Activated naive CD4-positive, alpha-beta T cell treated with anti-CD3 and anti-CD28 coated beads for 36 hours (primary cell): ENCODE results near the gene ETV6. TPM values are rescaled to one million over a fixed set of nuclear protein-coding genes. Genes with fewer than 3 reads are reported as not detected.

Source experiments
- CTCF ChIA-PET: fragments of 350-600 bp; sonication (Branson Sonifier 250); formaldehyde crosslinking; loops from one replicate; lab custom pipeline; 2021; ENCODE audit warnings: antibody characterized with exemption; lab: Charles Lee
- DNase-seq: peaks from one replicate; pipeline ENCODE4 v3.0.0-alpha.2; 2020
- H3K27ac Mint-ChIP-seq: one replicate; pipeline ENCODE4 v1.8.0; 2021; ENCODE audit warnings: mild to moderate bottlenecking, mixed read lengths
- H3K27me3 Mint-ChIP-seq: one replicate; pipeline ENCODE4 v1.8.0; 2021; ENCODE audit warnings: low read depth, mixed read lengths
- H3K36me3 Mint-ChIP-seq: one replicate; pipeline ENCODE4 v1.8.0; 2021; ENCODE audit warnings: low read depth, mixed read lengths
- H3K4me1 Mint-ChIP-seq: one replicate; pipeline ENCODE4 v1.8.0; 2021; ENCODE audit warnings: low read depth, mixed read lengths
- H3K4me3 Mint-ChIP-seq: one replicate; pipeline ENCODE4 v1.8.0; 2021; ENCODE audit warnings: mild to moderate bottlenecking, moderate library complexity, mixed read lengths
- H3K9me3 Mint-ChIP-seq: one replicate; pipeline ENCODE4 v1.8.0; 2021; ENCODE audit warnings: mixed read lengths
- intact Hi-C: fragments of 100-400 bp; cut with micrococcal nuclease; formaldehyde crosslinking; loops from one replicate; pipeline ENCODE4 v1.15.1; 2023
- total RNA-seq, 2 experiments: library from RNA; stranded (reverse); gene quantifications; one replicate each; pipeline ENCODE4 v1.2.3, GENCODE V29; 2021

The ETV6 gene
- total RNA-seq: 10 to 100 TPM; 48.1 to 48.6 TPM

DNA sequence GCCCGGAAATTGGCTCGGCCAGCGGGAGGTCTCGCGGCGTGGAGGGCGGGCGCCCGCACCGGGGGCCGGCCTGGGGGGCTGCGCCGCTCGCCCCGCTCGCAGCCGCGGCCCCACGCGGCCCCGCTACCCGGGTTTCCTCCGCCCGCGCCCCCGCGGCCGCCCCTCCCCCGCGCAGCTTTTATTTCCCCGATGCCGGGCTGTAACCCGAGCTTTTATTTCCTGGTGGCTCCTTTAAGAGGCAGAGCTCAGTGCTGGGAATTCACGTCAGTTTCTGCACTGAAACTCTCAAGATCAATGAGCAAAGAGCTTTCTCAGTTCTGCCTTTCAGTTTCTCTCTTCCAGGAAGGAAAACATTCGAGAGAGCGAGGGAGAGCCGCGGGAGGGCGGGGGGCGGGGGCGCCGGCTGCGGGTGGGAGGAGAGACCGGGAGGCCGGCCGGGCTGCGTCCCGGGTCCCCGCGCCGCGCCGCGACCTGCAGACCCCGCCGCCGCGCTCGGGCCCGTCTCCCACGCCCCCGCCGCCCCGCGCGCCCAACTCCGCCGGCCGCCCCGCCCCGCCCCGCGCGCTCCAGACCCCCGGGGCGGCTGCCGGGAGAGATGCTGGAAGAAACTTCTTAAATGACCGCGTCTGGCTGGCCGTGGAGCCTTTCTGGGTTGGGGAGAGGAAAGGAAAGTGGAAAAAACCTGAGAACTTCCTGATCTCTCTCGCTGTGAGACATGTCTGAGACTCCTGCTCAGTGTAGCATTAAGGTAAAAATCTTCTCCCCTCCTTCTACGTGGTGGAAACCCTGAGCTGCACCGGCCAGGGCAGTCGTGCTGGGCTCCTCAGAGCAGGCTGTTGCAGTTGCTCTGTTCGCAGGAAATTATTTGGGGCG lies at the start of gene ETV6:
Gene ETV6 (plus strand): TSS at position 262 of the 873 bp plus-strand sequence. CDS start 454 bp downstream, at position 716.
- peak; percentile 90 for DNase-seq
- peak within 1 kb of the TSS; percentile 99 for H3K27ac Mint-ChIP-seq
- no peaks in the 10 kb centered on the region for H3K27me3 Mint-ChIP-seq
- intact Hi-C loops: loop anchor here (1.0 to 10.0 kb wide), 17 partner anchors 54 to 1785 kb away; partner anchors contain the start of genes CLEC2B, GPR19 and SMIM10L1
- peaks cover 18% of the 10 kb centered on the region for H3K36me3 Mint-ChIP-seq
- peaks cover 32% of the 10 kb centered on the region for H3K4me1 Mint-ChIP-seq
- no peaks in the 10 kb centered on the region for H3K9me3 Mint-ChIP-seq
- CTCF ChIA-PET: interaction anchor here (0.6 to 1.5 kb wide), 7 partner anchors 81 to 384 kb away, joined by 3 to 4 read pairs (median 3); no protein-coding TSS in a partner anchor
- peak within 1 kb of the TSS; percentile 98 for H3K4me3 Mint-ChIP-seq

DNA sequence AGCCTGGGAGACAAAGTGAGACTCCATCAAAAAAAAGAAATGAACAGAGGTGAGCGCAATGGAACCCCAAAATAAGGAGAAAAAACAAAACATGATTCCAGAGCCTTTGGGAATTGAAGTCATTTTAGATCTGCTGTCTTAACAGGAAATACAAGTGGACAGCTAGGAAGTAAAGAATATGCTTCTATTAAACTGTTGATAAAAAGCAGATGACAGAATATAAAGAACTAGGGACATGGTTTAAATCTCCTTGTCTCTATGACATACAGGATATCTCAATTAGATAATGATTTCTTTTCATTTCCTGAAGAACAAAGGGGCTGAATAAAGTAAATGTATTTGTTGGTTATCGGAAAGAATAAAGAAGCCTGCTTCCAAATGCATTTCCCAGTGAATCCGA lies 49.3 kb upstream of the ETV6 start:
- CTCF ChIA-PET: no interaction called here
- H3K27me3 Mint-ChIP-seq: no peaks in the 10 kb centered on the region
- no peak overlapping the region for H3K27ac Mint-ChIP-seq
- intact Hi-C loops: no loop called here
- H3K36me3 Mint-ChIP-seq: no peaks in the 10 kb centered on the region
- no peaks in the 10 kb centered on the region for H3K9me3 Mint-ChIP-seq
- H3K4me1 Mint-ChIP-seq: peaks cover 21% of the 10 kb centered on the region
- DNase-seq: no peak
- no peak overlapping the region for H3K4me3 Mint-ChIP-seq

DNA sequence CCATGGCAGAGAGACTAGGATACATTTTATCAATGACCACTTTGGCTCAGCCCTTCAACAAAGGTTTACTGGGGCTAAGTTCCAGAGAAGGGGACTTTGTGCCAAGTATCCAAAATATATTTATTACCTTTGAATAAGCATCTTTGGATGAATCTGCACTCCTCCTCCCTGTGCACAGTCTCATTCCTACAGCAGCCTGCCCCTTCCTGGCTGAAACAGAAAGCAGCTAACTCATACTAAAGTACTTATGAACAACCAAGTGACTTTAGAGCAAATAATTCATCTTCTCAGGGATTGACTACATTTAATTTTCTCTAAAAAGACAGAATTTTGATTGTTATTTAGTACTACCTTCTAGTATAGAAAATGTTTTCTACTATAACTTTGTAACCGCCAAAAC lies 47.8 kb upstream of the ETV6 start:
- no peaks in the 10 kb centered on the region for H3K36me3 Mint-ChIP-seq
- no peaks in the 10 kb centered on the region for H3K9me3 Mint-ChIP-seq
- no peak overlapping the region for H3K27ac Mint-ChIP-seq
- no peaks in the 10 kb centered on the region for H3K27me3 Mint-ChIP-seq
- intact Hi-C loops: no loop called here
- CTCF ChIA-PET: no interaction called here
- no peak overlapping the region for H3K4me3 Mint-ChIP-seq
- peaks cover 21% of the 10 kb centered on the region for H3K4me1 Mint-ChIP-seq
- peak; percentile 16 for DNase-seq

DNA sequence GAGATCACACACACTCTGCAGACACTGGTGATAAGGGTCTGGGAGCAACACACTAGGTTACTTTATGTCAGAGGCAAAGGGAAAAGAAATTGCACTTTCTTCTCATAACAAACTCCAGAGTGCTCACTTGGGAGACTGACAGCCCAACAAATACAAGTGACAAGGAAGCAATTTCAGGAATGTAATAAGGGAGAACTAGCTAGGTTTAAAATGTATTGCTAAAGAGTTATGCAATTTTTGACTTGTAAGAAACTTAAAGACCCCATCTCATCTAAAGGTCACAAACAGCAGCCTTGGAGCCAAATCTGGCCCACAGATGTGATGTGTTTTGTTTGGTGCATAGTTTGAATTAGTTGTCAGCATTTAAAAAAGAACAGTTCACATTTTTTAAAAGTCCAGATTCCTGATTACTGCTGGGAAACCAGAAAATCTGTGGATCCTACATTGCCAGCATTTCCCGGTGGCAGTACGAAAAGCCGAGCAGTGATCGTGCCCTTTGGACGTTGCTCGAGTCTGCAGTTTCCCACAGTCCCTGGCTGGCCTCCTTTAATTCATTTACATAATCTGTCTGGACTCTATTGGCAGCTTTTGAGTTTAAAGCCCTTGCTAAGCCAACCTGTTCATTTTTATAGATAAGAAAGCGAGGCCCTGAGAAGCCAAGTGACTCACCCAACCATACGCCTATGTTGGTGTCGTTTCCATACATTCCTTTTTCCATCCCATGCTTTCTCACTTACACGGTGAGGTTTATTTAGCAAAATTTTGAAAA lies 42.0 kb upstream of the ETV6 start:
- CTCF ChIA-PET: no interaction called here
- no peaks in the 10 kb centered on the region for H3K36me3 Mint-ChIP-seq

DNA sequence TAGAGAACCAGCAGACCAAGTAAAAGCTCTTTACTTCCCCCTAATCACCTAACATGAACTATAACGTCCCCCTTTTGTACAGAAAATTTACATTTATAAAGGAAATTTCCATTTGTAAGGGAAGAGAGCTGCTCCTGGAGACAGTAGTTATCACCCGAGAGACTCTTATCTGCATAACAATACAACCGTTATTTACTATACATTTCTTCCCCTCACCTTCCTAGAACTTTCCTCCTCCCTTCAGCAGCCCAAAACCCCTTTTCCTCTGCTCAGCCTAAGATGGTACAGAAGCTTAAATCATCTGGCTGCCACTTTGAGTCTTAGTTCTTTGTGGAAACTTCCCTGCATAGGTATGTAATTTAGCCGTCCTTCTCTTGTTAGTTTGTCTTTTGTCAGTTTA lies 40.4 kb upstream of the ETV6 start:
- no peaks in the 10 kb centered on the region for H3K9me3 Mint-ChIP-seq
- no peak overlapping the region for H3K27ac Mint-ChIP-seq
- H3K4me3 Mint-ChIP-seq: no peak overlapping the region
- CTCF ChIA-PET: no interaction called here
- peaks cover 5% of the 10 kb centered on the region for H3K4me1 Mint-ChIP-seq
- no peaks in the 10 kb centered on the region for H3K36me3 Mint-ChIP-seq
- intact Hi-C loops: no loop called here
- DNase-seq: no peak
- no peaks in the 10 kb centered on the region for H3K27me3 Mint-ChIP-seq

More for the DNA sequence above, 42.0 kb upstream of the ETV6 start:
- Mint-ChIP-seq H3K9me3 (no peaks in the 10 kb centered on the region), H3K27me3 (no peaks in the 10 kb centered on the region), H3K4me3 (no peak overlapping the region), H3K27ac (no peak overlapping the region), H3K4me1 (peaks cover 5% of the 10 kb centered on the region)
- intact Hi-C loops: no loop called here
- no peak for DNase-seq

DNA sequence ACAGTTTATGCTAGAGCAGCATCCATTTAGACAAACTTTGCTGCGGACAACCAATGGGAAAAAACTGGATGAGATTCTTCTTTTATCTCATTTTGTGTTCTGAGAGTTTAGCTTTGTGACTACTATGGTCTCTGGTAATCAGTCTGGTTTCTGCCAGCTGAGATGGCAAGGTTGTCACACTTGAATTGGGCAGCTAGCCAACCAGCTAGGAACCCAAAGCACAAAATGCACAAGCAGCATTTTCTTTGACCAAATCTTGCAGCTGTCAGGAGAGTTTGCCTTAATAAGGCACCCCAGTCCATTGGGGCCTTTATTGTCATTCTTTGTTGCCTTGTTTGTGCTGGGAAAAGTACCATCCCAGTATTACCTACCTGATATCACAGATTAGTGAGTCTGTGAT lies 34.0 kb upstream of the ETV6 start:
- Mint-ChIP-seq H3K27me3 (no peaks in the 10 kb centered on the region), H3K4me1 (no peaks in the 10 kb centered on the region), H3K9me3 (no peaks in the 10 kb centered on the region), H3K36me3 (no peaks in the 10 kb centered on the region), H3K27ac (no peak overlapping the region), H3K4me3 (no peak overlapping the region)
- CTCF ChIA-PET: no interaction called here
- intact Hi-C loops: no loop called here
- no peak for DNase-seq

DNA sequence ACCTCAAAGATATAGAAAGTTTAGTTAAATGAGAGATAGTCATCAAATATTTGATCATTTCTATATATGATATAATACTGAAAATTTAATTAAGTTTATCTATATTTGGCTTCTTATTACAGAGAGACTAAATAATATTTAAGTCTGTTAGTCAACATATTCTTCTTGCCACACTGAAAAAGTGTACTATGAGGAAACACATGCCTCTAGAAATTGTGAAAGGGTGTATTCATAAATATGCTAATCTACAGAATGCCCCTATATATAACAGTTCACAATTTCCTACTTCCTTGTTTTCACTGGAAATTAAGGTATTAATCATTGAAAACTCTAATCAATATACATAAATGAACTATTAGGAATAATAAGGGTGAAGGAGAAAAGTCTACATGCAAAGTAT lies 31.4 kb upstream of the ETV6 start:
- no peaks in the 10 kb centered on the region for H3K9me3 Mint-ChIP-seq
- H3K27me3 Mint-ChIP-seq: no peaks in the 10 kb centered on the region
- DNase-seq: no peak
- no peaks in the 10 kb centered on the region for H3K36me3 Mint-ChIP-seq
- intact Hi-C loops: no loop called here
- H3K27ac Mint-ChIP-seq: no peak overlapping the region
- no peak overlapping the region for H3K4me3 Mint-ChIP-seq
- CTCF ChIA-PET: interaction anchor here (1.0 kb wide), 1 partner anchor 415 kb away, joined by 4 read pairs; no protein-coding TSS in a partner anchor
- peaks cover 2% of the 10 kb centered on the region for H3K4me1 Mint-ChIP-seq

DNA sequence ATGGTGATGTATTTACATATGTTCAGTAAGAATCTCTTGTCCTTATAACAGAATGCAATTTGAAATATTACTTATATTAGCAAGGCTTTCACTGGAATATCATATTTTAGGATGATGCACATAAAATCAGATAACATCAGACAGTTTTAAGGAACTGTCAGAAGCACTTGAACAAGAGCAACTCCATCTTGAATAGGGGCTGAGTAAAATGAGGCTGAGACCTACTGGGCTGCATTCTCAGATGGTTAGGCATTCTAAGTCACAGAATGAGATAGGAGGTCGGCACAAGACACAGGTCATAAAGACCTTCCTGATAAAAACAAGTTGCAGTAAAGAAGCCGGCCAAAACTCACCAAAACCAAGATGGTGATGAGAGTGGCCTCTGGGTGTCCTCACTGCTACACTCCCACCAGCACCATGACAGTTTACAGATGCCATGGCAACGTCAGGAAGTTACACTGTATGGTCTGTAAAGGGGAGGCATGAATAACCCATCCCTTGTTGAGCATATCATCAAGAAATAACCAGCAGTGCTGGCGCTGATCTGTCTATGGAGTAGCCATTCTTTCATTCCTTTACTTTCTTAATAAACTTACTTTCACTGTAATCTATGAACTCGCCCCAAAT lies 27.6 kb upstream of the ETV6 start:
- Mint-ChIP-seq H3K27me3 (no peaks in the 10 kb centered on the region), H3K27ac (no peak overlapping the region), H3K9me3 (no peaks in the 10 kb centered on the region), H3K36me3 (no peaks in the 10 kb centered on the region), H3K4me1 (peaks cover 2% of the 10 kb centered on the region), H3K4me3 (no peak overlapping the region)
- CTCF ChIA-PET: interaction anchor here (1.0 to 2.4 kb wide), 4 partner anchors 8 to 411 kb away, joined by 3 to 9 read pairs (median 3); no protein-coding TSS in a partner anchor
- intact Hi-C loops: loop anchor here (1.0 to 2.0 kb wide), 3 partner anchors 41 to 411 kb away; no protein-coding TSS in a partner anchor
- peak; percentile 55 for DNase-seq

DNA sequence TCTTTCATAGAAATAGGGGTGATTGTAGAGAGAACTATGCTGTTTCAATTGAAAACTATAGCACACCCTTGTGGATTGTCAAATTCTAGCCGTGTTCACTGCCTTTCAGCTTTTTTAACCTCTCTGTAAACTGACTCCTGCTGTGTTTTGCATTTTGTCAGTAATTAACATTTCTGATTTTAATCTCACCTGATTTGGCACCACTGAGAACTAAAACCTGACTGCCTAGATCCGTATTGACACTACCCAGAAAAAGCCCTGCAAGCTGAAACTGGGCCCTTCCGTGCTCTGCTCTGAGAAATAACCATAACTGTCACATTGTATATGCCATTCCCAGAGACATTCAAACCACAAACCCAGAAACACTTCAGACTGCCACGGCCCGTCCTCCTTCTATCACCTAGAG lies 26.6 kb upstream of the ETV6 start:
- H3K4me3 Mint-ChIP-seq: no peak overlapping the region

DNA sequence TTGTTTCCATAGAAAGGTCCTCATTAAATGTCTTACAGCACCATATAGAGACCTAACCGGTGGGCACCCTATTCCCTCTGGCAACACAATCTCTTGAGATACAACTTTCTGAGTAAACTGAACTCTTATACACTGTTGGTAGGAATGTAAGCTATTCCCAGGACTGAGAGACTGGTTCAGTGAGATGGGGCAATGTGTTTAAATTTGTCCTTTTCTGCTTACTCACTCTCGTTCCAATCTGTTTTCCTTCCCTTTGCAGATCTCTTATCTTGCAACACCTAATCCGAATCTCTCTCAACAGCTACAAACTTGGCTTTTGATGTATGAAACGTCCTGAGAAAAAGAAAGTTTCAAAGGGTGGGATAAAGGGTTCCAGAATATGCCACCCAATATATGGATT lies 26.1 kb upstream of the ETV6 start:
- no peak for DNase-seq
- peaks cover 2% of the 10 kb centered on the region for H3K4me1 Mint-ChIP-seq
- no peaks in the 10 kb centered on the region for H3K36me3 Mint-ChIP-seq
- CTCF ChIA-PET: interaction anchor here (1.3 to 2.4 kb wide), 3 partner anchors 23 to 410 kb away, joined by 3 to 9 read pairs (median 3); no protein-coding TSS in a partner anchor
- no peak overlapping the region for H3K4me3 Mint-ChIP-seq
- H3K27ac Mint-ChIP-seq: no peak overlapping the region
- no peaks in the 10 kb centered on the region for H3K27me3 Mint-ChIP-seq
- H3K9me3 Mint-ChIP-seq: no peaks in the 10 kb centered on the region
- intact Hi-C loops: loop anchor here (2.0 kb wide), 2 partner anchors 43 to 69 kb away; no protein-coding TSS in a partner anchor

More for the DNA sequence above, 26.6 kb upstream of the ETV6 start:
- no peaks in the 10 kb centered on the region for H3K27me3 Mint-ChIP-seq
- intact Hi-C loops: loop anchor here (1.0 to 2.0 kb wide), 3 partner anchors 42 to 410 kb away; no protein-coding TSS in a partner anchor
- no peak for DNase-seq
- H3K27ac Mint-ChIP-seq: no peak overlapping the region
- H3K36me3 Mint-ChIP-seq: no peaks in the 10 kb centered on the region
- peaks cover 2% of the 10 kb centered on the region for H3K4me1 Mint-ChIP-seq
- CTCF ChIA-PET: interaction anchor here (1.3 to 2.4 kb wide), 3 partner anchors 23 to 410 kb away, joined by 3 to 9 read pairs (median 3); no protein-coding TSS in a partner anchor
- no peaks in the 10 kb centered on the region for H3K9me3 Mint-ChIP-seq

DNA sequence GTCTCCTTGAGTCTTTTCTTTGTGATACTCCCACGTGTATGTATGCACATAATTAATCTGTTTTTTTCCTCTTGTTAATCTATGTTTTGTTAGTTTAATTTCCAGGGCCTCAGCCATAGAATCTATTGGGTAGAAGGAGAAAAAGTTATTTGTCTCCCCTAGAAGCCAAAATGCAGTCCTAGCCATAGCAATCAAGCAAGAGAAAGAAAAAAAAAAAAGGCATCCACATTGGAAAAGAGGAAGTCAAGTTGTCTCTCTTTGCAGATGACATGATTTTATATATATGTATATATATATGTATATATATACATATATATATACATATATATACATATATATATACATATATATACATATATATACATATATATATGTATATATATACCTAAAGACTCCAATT lies 25.4 kb upstream of the ETV6 start:
- no peaks in the 10 kb centered on the region for H3K9me3 Mint-ChIP-seq
- H3K4me1 Mint-ChIP-seq: peaks cover 2% of the 10 kb centered on the region
- H3K27ac Mint-ChIP-seq: no peak overlapping the region
- CTCF ChIA-PET: interaction anchor here (2.4 kb wide), 1 partner anchor 409 kb away, joined by 9 read pairs; no protein-coding TSS in a partner anchor
- no peak for DNase-seq
- no peaks in the 10 kb centered on the region for H3K27me3 Mint-ChIP-seq
- no peak overlapping the region for H3K4me3 Mint-ChIP-seq
- H3K36me3 Mint-ChIP-seq: no peaks in the 10 kb centered on the region
- intact Hi-C loops: no loop called here
